Neural cell (in vitro differentiated cells): ENCODE data around the gene VGF.

Experiments used
- CTCF ChIP-seq: fragments of 450-650 bp; IDR thresholded peaks from 2 replicates; pipeline ENCODE4 v1.5.1; 2014; ENCODE audit warnings: antibody characterized with exemption, mild to moderate bottlenecking, moderate library complexity; ENCODE audit not compliant: poor library complexity, severe bottlenecking
- EP300 ChIP-seq: fragments of 450-650 bp; conservative IDR thresholded peaks from 2 replicates; pipeline ENCODE4 v1.6.1; 2014; ENCODE audit warnings: antibody characterized with exemption, mild to moderate bottlenecking, moderate library complexity; ENCODE audit not compliant: poor library complexity, severe bottlenecking
- EZH2 ChIP-seq: fragments of 200-600, 300-800 bp; shearing (Covaris generic), sonication (generic); IDR thresholded peaks from 2 replicates; pipeline ENCODE4 v1.6.1; 2014; ENCODE audit warnings: antibody characterized with exemption, low read length, borderline replicate concordance, mild to moderate bottlenecking; ENCODE audit not compliant: insufficient read depth, poor library complexity, severe bottlenecking
- POLR2AphosphoS5 ChIP-seq: IDR thresholded peaks from 2 replicates; pipeline ENCODE4 v1.6.1; 2012
- RAD21 ChIP-seq: fragments of 450-650 bp; conservative IDR thresholded peaks from 2 replicates; pipeline ENCODE4 v1.6.1; 2014; ENCODE audit warnings: antibody characterized with exemption, mild to moderate bottlenecking, moderate library complexity
- SMC3 ChIP-seq: fragments of 450-650 bp; conservative IDR thresholded peaks from 2 replicates; pipeline ENCODE4 v1.6.1; 2014; ENCODE audit warnings: antibody characterized with exemption, mild to moderate bottlenecking, moderate library complexity; ENCODE audit not compliant: poor library complexity
- TAF1 ChIP-seq: IDR thresholded peaks from 2 replicates; pipeline ENCODE4 v1.6.1; 2012; ENCODE audit warnings: low read depth
- TF ChIP-seq, protein P1 (sequence below): IDR thresholded peaks from 2 replicates; pipeline ENCODE4 v1.6.1; 2012; ENCODE audit warnings: borderline replicate concordance

DNA sequence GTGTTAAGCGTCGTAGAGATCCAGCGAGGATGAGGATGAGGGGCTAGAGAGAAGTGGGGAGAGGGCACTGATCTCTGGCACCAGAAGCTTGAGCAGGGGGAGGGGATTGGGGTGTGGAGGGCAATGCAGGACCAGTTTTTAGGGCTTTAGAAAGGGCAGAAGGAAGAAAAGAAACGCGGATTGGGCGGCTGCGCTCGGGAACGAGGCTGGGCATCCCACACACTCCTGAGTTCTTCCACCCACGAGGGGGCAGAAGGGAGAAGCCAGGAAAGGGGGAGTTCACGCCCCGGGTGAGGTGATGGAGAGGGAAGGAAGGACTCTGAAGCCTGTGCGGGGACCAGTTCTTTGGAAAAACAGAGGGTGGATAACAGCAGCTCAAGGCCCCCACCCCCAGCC, 6.1 kb upstream of the VGF start:
- TF ChIP-seq CTCF (peak; percentile 50), POLR2AphosphoS5 (no peak), EZH2 (no peak), RAD21 (no peak), SMC3 (peak; percentile 28), TAF1 (no peak), EP300 (no peak)
- TF ChIP-seq, protein P1, sequence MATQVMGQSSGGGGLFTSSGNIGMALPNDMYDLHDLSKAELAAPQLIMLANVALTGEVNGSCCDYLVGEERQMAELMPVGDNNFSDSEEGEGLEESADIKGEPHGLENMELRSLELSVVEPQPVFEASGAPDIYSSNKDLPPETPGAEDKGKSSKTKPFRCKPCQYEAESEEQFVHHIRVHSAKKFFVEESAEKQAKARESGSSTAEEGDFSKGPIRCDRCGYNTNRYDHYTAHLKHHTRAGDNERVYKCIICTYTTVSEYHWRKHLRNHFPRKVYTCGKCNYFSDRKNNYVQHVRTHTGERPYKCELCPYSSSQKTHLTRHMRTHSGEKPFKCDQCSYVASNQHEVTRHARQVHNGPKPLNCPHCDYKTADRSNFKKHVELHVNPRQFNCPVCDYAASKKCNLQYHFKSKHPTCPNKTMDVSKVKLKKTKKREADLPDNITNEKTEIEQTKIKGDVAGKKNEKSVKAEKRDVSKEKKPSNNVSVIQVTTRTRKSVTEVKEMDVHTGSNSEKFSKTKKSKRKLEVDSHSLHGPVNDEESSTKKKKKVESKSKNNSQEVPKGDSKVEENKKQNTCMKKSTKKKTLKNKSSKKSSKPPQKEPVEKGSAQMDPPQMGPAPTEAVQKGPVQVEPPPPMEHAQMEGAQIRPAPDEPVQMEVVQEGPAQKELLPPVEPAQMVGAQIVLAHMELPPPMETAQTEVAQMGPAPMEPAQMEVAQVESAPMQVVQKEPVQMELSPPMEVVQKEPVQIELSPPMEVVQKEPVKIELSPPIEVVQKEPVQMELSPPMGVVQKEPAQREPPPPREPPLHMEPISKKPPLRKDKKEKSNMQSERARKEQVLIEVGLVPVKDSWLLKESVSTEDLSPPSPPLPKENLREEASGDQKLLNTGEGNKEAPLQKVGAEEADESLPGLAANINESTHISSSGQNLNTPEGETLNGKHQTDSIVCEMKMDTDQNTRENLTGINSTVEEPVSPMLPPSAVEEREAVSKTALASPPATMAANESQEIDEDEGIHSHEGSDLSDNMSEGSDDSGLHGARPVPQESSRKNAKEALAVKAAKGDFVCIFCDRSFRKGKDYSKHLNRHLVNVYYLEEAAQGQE, result no peak
